Measurements from ENCODE around the gene DDIT3. TPM values are rescaled to one million over a fixed set of nuclear protein-coding genes. Genes with fewer than 3 reads are reported as not detected.
"Not testable (repeated sequence)": the region's sequence is repeated elsewhere in the genome, so short reads cannot be mapped to it uniquely, and the experiment has no call there.

Gene DDIT3
- total and polyA plus RNA-seq, 2 experiments from 2014 or later = 14.7 to 36.6 TPM

DNA sequence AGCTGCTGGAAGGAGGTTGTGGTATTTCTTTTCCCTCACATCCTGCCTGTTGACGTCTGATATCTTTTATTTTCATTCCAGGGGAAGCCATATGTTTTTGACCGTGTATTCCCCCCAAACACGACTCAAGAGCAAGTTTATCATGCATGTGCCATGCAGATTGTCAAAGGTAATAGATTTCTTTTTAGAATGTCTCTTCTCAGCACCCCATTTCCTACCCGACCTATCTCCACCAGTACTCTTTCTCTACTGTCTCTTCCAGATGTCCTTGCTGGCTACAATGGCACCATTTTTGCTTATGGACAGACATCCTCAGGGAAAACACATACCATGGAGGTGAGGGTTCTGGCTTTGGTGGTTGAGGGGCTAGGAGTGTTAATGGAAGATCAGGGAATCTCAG is 43.0 kb upstream of the DDIT3 start:
- no peaks in the 10 kb centered on the region for H3F3A ChIP-seq (ENCODE audit: insufficient read depth)
- no peaks in the 10 kb centered on the region for H3K27me3 ChIP-seq (replicated peaks; ENCODE audit: insufficient read depth)
- H3K4me3 ChIP-seq = no peak overlapping the region
- no peaks in the 10 kb centered on the region for H3K9me2 ChIP-seq (ENCODE audit: insufficient read depth)
- H3K9me3 ChIP-seq (ENCODE audit: low read depth) = no peaks in the 10 kb centered on the region
- H3K4me2 ChIP-seq (ENCODE audit: unreplicated experiment) = no peak overlapping the region
- no peaks in the 10 kb centered on the region for H3K36me3 ChIP-seq (ENCODE audit: low read depth)
- 32 to 41% methylated on average over 4 of the region's 4 CpGs for WGBS, 2 experiments (ENCODE audit: low coverage in 1 of 2, low lambda C conversion rate in 2 of 2, missing lambda C conversion rate in 2 of 2)
- no peaks in the 10 kb centered on the region for H3K4me1 ChIP-seq (ENCODE audit: insufficient read depth)
- in situ Hi-C loops (cut with MboI) = no loop called here
- no peak for DNase-seq
- H3K27ac ChIP-seq = no peak overlapping the region
- H2AFZ ChIP-seq = no peak overlapping the region
- no peak overlapping the region for H3K9ac ChIP-seq
- no peaks in the 10 kb centered on the region for H3K79me2 ChIP-seq (ENCODE audit: insufficient read depth)
- H4K20me1 ChIP-seq (ENCODE audit: insufficient read depth) = no peaks in the 10 kb centered on the region
- no peak for TF ChIP-seq EZH2 (IDR thresholded peaks at IDR 0.05; ENCODE audit: insufficient read depth, poor library complexity, severe bottlenecking)
- TF ChIP-seq EZH2phosphoT487 (IDR thresholded peaks at IDR 0.05; ENCODE audit: insufficient read depth, low read depth) = no peak

DNA sequence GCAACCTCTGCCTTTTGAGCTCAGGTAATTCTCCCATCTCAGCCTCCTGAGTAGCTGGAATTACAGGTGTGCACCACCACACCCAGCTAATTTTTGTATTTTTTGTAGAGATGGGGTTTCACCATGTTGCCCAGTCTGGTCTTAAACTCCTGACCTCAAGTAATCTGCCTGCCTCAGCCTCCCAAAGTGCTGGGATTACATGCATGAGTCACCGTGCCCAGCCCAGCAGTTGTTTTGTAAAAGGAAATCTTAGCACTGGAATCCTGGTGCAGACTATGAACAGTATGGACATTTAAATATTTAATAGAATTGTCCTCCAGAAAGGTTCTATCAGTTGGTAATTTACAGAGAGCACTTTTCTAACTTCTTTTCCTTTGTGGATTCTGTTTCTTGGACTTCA is 40.8 kb upstream of the DDIT3 start:
- H3K9me2 ChIP-seq (ENCODE audit: insufficient read depth); H3K27me3 ChIP-seq (replicated peaks; ENCODE audit: insufficient read depth); H3K36me3 ChIP-seq (ENCODE audit: low read depth); H3K27ac ChIP-seq; H3F3A ChIP-seq (ENCODE audit: insufficient read depth); H3K9me3 ChIP-seq (ENCODE audit: low read depth); in situ Hi-C loops (cut with MboI); H2AFZ ChIP-seq; H4K20me1 ChIP-seq (ENCODE audit: insufficient read depth); H3K9ac ChIP-seq; H3K4me3 ChIP-seq; H3K4me2 ChIP-seq (ENCODE audit: unreplicated experiment); H3K79me2 ChIP-seq (ENCODE audit: insufficient read depth); H3K4me1 ChIP-seq (ENCODE audit: insufficient read depth): not testable (repeated sequence)
- WGBS, 2 experiments (ENCODE audit: low coverage in 1 of 2, low lambda C conversion rate in 2 of 2, missing lambda C conversion rate in 2 of 2) = 25 to 31% methylated on average over 1 of the region's 1 CpG
- peak; percentile 49 for DNase-seq

DNA sequence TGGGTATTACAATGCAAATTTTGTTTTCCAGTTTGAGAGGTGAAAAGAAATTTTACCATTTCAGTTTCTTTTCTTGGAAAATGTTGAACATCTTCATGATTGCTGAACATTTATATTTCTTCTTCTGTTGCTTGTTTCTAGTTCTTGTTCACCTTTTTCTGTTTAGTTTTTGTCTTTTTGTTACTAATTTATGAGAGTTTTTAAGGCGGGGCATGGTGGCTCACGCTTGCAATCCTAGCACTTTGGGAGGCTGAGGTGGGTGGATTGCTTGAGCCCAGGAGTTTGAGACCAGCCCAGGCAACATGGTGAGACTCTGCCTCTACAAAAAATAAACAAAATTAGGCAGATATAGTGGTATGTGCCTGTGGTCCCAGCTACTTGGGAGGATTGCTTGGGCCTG is 40.2 kb upstream of the DDIT3 start:
- Histone ChIP-seq H3K4me1 (ENCODE audit: insufficient read depth) (no peaks in the 10 kb centered on the region), H2AFZ (no peak overlapping the region), H3K27me3 (replicated peaks; ENCODE audit: insufficient read depth) (no peaks in the 10 kb centered on the region), H3K9me3 (ENCODE audit: low read depth) (no peaks in the 10 kb centered on the region), H3K9ac (no peak overlapping the region), H3K79me2 (ENCODE audit: insufficient read depth) (no peaks in the 10 kb centered on the region), H4K20me1 (ENCODE audit: insufficient read depth) (no peaks in the 10 kb centered on the region), H3K36me3 (ENCODE audit: low read depth) (no peaks in the 10 kb centered on the region), H3K4me3 (no peak overlapping the region), H3K9me2 (ENCODE audit: insufficient read depth) (no peaks in the 10 kb centered on the region), H3K4me2 (ENCODE audit: unreplicated experiment) (no peak overlapping the region), H3F3A (ENCODE audit: insufficient read depth) (no peaks in the 10 kb centered on the region), H3K27ac (no peak overlapping the region)
- DNase-seq = no peak
- 81 to 89% methylated on average over 2 of the region's 2 CpGs for WGBS, 2 experiments (ENCODE audit: low coverage in 1 of 2, low lambda C conversion rate in 2 of 2, missing lambda C conversion rate in 2 of 2)
- TF ChIP-seq EZH2 (IDR thresholded peaks at IDR 0.05; ENCODE audit: insufficient read depth, poor library complexity, severe bottlenecking) = no peak
- in situ Hi-C loops (cut with MboI) = no loop called here

DNA sequence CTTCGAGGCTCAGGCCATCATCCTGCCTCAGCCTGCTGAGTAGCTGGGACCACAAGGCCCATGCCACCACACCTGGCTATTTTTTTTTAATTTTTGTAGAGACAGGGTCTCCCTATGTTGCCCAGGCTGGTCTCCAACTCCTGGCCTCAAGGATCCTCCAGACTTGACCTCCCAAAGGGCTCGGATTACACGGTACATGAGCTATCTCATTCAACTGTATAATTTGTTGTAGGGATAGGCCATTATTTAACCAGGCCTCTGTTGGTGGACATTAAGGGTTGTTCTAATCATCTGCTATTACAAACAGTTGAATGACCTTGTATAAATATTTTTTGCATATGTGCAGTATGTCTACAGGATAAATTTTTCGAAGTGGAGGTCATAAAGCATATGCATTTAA is 38.5 kb upstream of the DDIT3 start:
- in situ Hi-C loops (cut with MboI) = no loop called here

DNA sequence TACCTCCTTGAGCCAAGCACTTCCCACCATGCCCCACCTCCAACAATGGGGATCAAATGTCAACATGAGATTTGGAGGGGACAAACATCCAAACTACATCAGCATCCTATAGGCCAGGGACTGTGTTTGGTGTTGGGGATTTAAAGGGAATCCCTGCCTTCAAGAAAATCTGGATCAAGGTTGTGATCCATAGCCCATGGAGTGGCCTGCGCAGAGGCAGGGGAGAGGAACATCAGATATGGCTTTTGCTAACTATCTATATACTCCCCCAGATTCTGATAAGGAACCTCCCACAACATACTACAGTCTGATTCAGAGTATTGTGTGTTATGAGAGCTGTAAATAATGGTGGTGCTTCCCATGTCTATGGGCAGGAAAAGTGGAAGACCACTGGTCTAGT is 34.6 kb upstream of the DDIT3 start:
- no peak for DNase-seq
- Histone ChIP-seq H3K4me1 (ENCODE audit: insufficient read depth) (no peaks in the 10 kb centered on the region), H3K4me3 (no peak overlapping the region), H3K4me2 (ENCODE audit: unreplicated experiment) (no peak overlapping the region), H3F3A (ENCODE audit: insufficient read depth) (no peaks in the 10 kb centered on the region), H3K9ac (no peak overlapping the region), H2AFZ (no peak overlapping the region), H3K9me2 (ENCODE audit: insufficient read depth) (no peaks in the 10 kb centered on the region), H3K27me3 (replicated peaks; ENCODE audit: insufficient read depth) (no peaks in the 10 kb centered on the region), H3K27ac (no peak overlapping the region), H3K9me3 (ENCODE audit: low read depth) (no peaks in the 10 kb centered on the region), H3K36me3 (ENCODE audit: low read depth) (no peaks in the 10 kb centered on the region), H3K79me2 (ENCODE audit: insufficient read depth) (no peaks in the 10 kb centered on the region), H4K20me1 (ENCODE audit: insufficient read depth) (no peaks in the 10 kb centered on the region)
- 100% methylated on average over 1 of the region's 1 CpG for WGBS, 2 experiments (ENCODE audit: low coverage in 1 of 2, low lambda C conversion rate in 2 of 2, missing lambda C conversion rate in 2 of 2)
- in situ Hi-C loops (cut with MboI) = no loop called here
- no peak for TF ChIP-seq EZH2phosphoT487 (IDR thresholded peaks at IDR 0.05; ENCODE audit: insufficient read depth, low read depth)
- TF ChIP-seq EZH2 (IDR thresholded peaks at IDR 0.05; ENCODE audit: insufficient read depth, poor library complexity, severe bottlenecking) = no peak

More for the DNA sequence above, 38.5 kb upstream of the DDIT3 start:
- 58 to 66% methylated on average over 4 of the region's 4 CpGs for WGBS, 2 experiments (ENCODE audit: low coverage in 1 of 2, low lambda C conversion rate in 2 of 2, missing lambda C conversion rate in 2 of 2)
- Histone ChIP-seq H3K27me3 (replicated peaks; ENCODE audit: insufficient read depth) (no peaks in the 10 kb centered on the region), H3K9me2 (ENCODE audit: insufficient read depth) (no peaks in the 10 kb centered on the region), H3F3A (ENCODE audit: insufficient read depth) (no peaks in the 10 kb centered on the region), H4K20me1 (ENCODE audit: insufficient read depth) (no peaks in the 10 kb centered on the region), H3K27ac (no peak overlapping the region), H3K9ac (no peak overlapping the region), H3K4me3 (no peak overlapping the region), H3K4me1 (ENCODE audit: insufficient read depth) (no peaks in the 10 kb centered on the region), H3K9me3 (ENCODE audit: low read depth) (no peaks in the 10 kb centered on the region), H3K36me3 (ENCODE audit: low read depth) (no peaks in the 10 kb centered on the region), H3K79me2 (ENCODE audit: insufficient read depth) (no peaks in the 10 kb centered on the region), H3K4me2 (ENCODE audit: unreplicated experiment) (no peak overlapping the region), H2AFZ (no peak overlapping the region)
- DNase-seq = no peak
- no peak for TF ChIP-seq EZH2 (IDR thresholded peaks at IDR 0.05; ENCODE audit: insufficient read depth, poor library complexity, severe bottlenecking)

Data from GM23248 (cell line).